H1 (cell line): ENCODE data around the gene RBM34. TPM values are rescaled to one million over a fixed set of nuclear protein-coding genes. Genes with fewer than 3 reads are reported as not detected.

Experiments
- FOSL1 ChIP-seq: IDR thresholded peaks from 2 replicates; pipeline ENCODE4 v1.6.1; 2011; ENCODE audit warnings: mild to moderate bottlenecking, low read depth, low read length, moderate library complexity; ENCODE audit not compliant: insufficient read depth
- SP2 ChIP-seq: IDR thresholded peaks from 2 replicates; pipeline ENCODE4 v1.6.1; 2012; ENCODE audit warnings: mild to moderate bottlenecking, low read length, inconsistent platforms
- YY1 ChIP-seq: IDR thresholded peaks from 2 replicates; pipeline ENCODE4 v1.6.1; 2011; ENCODE audit warnings: low read depth, mild to moderate bottlenecking, low read length
- polyA plus RNA-seq, 7 experiments: library from polyadenylated mRNA; depleted of rRNA in 3 of 7; stranded (reverse) in 5 of 7; unstranded in 2 of 7; fragments of >200 nt in 5 of 7; fragments of 200-250 nt in 2 of 7; gene quantifications; 1 replicate in 5 of 7; 2 replicates in 1 of 7; 4 replicates in 1 of 7; pipeline versions ENCODE4 v1.2.1 to v1.2.3, GENCODE V29; 2011 to 2013; ENCODE audit warnings: missing spikeins in 2 of 7, mixed read lengths in 2 of 7
- total RNA-seq: library from RNA; stranded (reverse); fragmentation: NEBNext Ultra II Directional; extraction: Animal tissue kit (Norgen Biotek cat#: 25700); gene quantifications from 2 replicates; pipeline ENCODE4 v1.2.1, GENCODE V29; 2021
- TF ChIP-seq, protein P1 (sequence below): fragments of 300-600 bp; sonication (generic); IDR thresholded peaks from 2 replicates; pipeline ENCODE4 v1.7.1; 2012; ENCODE audit warnings: low read length, moderate library complexity, mild to moderate bottlenecking, inconsistent platforms; ENCODE audit not compliant: insufficient replicate concordance

RBM34 gene
- total and polyA plus RNA-seq, 2 of the 8 experiments (the other 6 are each of a cell fraction or from before 2014, with no cell fraction given) = 18.8 to 108 TPM

DNA sequence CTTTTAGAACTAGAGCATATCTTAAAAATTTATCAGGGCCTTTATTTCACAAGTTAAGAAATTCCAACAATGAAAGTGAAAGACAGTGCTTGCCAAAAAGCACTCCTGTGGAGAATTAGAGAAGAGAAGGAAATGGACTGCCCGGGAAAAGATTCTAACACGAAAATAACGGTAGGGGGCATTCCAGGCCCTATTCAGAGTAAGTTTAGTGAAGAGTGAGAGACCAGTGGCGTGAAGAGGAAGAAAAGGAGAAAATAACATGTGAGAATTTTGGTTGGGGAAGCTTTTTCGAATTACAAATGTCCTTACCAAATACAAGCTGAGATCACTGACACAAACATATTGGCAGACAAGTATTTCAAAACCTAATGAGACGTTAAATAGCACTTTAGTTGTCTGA, 38.4 kb upstream of the RBM34 start (continued):
- TF ChIP-seq, protein P1, sequence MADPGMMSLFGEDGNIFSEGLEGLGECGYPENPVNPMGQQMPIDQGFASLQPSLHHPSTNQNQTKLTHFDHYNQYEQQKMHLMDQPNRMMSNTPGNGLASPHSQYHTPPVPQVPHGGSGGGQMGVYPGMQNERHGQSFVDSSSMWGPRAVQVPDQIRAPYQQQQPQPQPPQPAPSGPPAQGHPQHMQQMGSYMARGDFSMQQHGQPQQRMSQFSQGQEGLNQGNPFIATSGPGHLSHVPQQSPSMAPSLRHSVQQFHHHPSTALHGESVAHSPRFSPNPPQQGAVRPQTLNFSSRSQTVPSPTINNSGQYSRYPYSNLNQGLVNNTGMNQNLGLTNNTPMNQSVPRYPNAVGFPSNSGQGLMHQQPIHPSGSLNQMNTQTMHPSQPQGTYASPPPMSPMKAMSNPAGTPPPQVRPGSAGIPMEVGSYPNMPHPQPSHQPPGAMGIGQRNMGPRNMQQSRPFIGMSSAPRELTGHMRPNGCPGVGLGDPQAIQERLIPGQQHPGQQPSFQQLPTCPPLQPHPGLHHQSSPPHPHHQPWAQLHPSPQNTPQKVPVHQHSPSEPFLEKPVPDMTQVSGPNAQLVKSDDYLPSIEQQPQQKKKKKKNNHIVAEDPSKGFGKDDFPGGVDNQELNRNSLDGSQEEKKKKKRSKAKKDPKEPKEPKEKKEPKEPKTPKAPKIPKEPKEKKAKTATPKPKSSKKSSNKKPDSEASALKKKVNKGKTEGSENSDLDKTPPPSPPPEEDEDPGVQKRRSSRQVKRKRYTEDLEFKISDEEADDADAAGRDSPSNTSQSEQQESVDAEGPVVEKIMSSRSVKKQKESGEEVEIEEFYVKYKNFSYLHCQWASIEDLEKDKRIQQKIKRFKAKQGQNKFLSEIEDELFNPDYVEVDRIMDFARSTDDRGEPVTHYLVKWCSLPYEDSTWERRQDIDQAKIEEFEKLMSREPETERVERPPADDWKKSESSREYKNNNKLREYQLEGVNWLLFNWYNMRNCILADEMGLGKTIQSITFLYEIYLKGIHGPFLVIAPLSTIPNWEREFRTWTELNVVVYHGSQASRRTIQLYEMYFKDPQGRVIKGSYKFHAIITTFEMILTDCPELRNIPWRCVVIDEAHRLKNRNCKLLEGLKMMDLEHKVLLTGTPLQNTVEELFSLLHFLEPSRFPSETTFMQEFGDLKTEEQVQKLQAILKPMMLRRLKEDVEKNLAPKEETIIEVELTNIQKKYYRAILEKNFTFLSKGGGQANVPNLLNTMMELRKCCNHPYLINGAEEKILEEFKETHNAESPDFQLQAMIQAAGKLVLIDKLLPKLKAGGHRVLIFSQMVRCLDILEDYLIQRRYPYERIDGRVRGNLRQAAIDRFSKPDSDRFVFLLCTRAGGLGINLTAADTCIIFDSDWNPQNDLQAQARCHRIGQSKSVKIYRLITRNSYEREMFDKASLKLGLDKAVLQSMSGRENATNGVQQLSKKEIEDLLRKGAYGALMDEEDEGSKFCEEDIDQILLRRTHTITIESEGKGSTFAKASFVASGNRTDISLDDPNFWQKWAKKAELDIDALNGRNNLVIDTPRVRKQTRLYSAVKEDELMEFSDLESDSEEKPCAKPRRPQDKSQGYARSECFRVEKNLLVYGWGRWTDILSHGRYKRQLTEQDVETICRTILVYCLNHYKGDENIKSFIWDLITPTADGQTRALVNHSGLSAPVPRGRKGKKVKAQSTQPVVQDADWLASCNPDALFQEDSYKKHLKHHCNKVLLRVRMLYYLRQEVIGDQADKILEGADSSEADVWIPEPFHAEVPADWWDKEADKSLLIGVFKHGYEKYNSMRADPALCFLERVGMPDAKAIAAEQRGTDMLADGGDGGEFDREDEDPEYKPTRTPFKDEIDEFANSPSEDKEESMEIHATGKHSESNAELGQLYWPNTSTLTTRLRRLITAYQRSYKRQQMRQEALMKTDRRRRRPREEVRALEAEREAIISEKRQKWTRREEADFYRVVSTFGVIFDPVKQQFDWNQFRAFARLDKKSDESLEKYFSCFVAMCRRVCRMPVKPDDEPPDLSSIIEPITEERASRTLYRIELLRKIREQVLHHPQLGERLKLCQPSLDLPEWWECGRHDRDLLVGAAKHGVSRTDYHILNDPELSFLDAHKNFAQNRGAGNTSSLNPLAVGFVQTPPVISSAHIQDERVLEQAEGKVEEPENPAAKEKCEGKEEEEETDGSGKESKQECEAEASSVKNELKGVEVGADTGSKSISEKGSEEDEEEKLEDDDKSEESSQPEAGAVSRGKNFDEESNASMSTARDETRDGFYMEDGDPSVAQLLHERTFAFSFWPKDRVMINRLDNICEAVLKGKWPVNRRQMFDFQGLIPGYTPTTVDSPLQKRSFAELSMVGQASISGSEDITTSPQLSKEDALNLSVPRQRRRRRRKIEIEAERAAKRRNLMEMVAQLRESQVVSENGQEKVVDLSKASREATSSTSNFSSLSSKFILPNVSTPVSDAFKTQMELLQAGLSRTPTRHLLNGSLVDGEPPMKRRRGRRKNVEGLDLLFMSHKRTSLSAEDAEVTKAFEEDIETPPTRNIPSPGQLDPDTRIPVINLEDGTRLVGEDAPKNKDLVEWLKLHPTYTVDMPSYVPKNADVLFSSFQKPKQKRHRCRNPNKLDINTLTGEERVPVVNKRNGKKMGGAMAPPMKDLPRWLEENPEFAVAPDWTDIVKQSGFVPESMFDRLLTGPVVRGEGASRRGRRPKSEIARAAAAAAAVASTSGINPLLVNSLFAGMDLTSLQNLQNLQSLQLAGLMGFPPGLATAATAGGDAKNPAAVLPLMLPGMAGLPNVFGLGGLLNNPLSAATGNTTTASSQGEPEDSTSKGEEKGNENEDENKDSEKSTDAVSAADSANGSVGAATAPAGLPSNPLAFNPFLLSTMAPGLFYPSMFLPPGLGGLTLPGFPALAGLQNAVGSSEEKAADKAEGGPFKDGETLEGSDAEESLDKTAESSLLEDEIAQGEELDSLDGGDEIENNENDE = peak; percentile 58
- TF ChIP-seq SP2 (no peak), FOSL1 (no peak), YY1 (no peak)
